Spleen (tissue), 13 donors: ENCODE results near the gene SSRP1. TPM values are rescaled to one million over a fixed set of nuclear protein-coding genes. Genes with fewer than 3 reads are reported as not detected.

Experiments
- DNase-seq: peaks from one replicate; pipeline ENCODE4 v3.0.0-alpha.2; 2020
- H3K27ac ChIP-seq, 8 donors: fragments of 200-600 bp; sonication (generic) in 7 of 8; 1 replicate in 4 of 8; 2 replicates in 4 of 8; pipeline versions ENCODE4 v1.5.0 to v1.8.0; 2016 to 2021; ENCODE audit warnings: inconsistent platforms in 4 of 8, mild to moderate bottlenecking in 4 of 8, moderate library complexity in 1 of 8
- H3K27me3 ChIP-seq, 7 donors: fragments of 200-600 bp; sonication (generic) in 6 of 7; replicated peaks in 1 of 7; 1 replicate in 4 of 7; 2 replicates in 3 of 7; pipeline versions ENCODE4 v1.5.0 to v1.8.0; 2016 to 2021; ENCODE audit warnings: inconsistent platforms in 3 of 7, mild to moderate bottlenecking in 1 of 7
- H3K36me3 ChIP-seq, 6 donors: fragments of 200-600 bp; sonication (generic) in 5 of 6; 1 replicate in 4 of 6; 2 replicates in 2 of 6; pipeline versions ENCODE4 v1.5.0 to v1.8.0; 2016 to 2021; ENCODE audit warnings: inconsistent platforms in 2 of 6
- H3K4me1 ChIP-seq, 6 donors: fragments of 200-600 bp; sonication (generic) in 5 of 6; 1 replicate in 3 of 6; 2 replicates in 3 of 6; pipeline versions ENCODE4 v1.5.0 to v1.8.0; 2016 to 2021; ENCODE audit warnings: inconsistent platforms in 3 of 6
- H3K4me3 ChIP-seq, 8 donors: fragments of 200-600 bp; sonication (generic) in 7 of 8; 1 replicate in 4 of 8; 2 replicates in 4 of 8; pipeline versions ENCODE4 v1.5.0 to v1.8.0; 2016 to 2021; ENCODE audit warnings: inconsistent platforms in 4 of 8, mild to moderate bottlenecking in 4 of 8, moderate library complexity in 2 of 8
- H3K9me3 ChIP-seq, 8 donors: fragments of 200-600 bp; sonication (generic) in 7 of 8; 1 replicate in 4 of 8; 2 replicates in 4 of 8; pipeline versions ENCODE4 v1.5.0 to v1.8.0; 2016 to 2021; ENCODE audit warnings: inconsistent platforms in 4 of 8
- CTCF ChIP-seq, 11 experiments: fragments of 200-600 bp in 7 of 11; fragments of 450-650 bp in 4 of 11; sonication (generic) in 4 of 11; IDR thresholded peaks in 8 of 11; conservative IDR thresholded peaks in 3 of 11; 1 replicate in 7 of 11; 2 replicates in 4 of 11; pipeline versions ENCODE4 v1.4.0 to v1.8.0; 2016 to 2021; ENCODE audit warnings: antibody characterized with exemption in 11 of 11, inconsistent platforms in 4 of 11, mild to moderate bottlenecking in 1 of 11
- POLR2A ChIP-seq, 3 donors: fragments of 450-650 bp; IDR thresholded peaks; one replicate each; pipeline ENCODE4 v1.5.1; 2017; ENCODE audit warnings: antibody characterized with exemption in 3 of 3, mild to moderate bottlenecking in 1 of 3
- POLR2AphosphoS5 ChIP-seq, 3 donors: sonication (generic); formaldehyde crosslinking; IDR thresholded peaks; one replicate each; pipeline ENCODE4 v1.5.1; 2017; ENCODE audit warnings: antibody characterized with exemption in 3 of 3
- WGBS, 5 donors: extraction: QIAGEN DNeasy Blood & Tissue Kit in 3 of 5; methylation state at CpG; one replicate each; pipeline versions ENCODE4 v1.1.5 to v1.1.7; 2013 to 2018; 5-methylcytosine and 5-hydroxymethylcytosine counted together
- intact Hi-C: fragments of 100-400 bp; cut with DNase I; formaldehyde crosslinking; loops from one replicate; pipeline ENCODE4 v1.15.0; 2023; ENCODE audit warnings: low total_unique reads
- long read RNA-seq, 2 donors: transcript quantifications; one replicate each; lab custom pipeline, GENCODE V29; 2026
- polyA plus RNA-seq, 3 donors: library from polyadenylated mRNA; stranded (reverse); fragments of 200-250 nt; gene quantifications; one replicate each; pipeline ENCODE4 v1.2.1, GENCODE V29; 2013
- total RNA-seq, 7 donors: library from RNA; depleted of rRNA in 3 of 7; stranded (reverse); fragments of >200 nt in 3 of 7; fragmentation: NEBNext Ultra II Directional in 4 of 7; extraction: Animal tissue kit (Norgen Biotek cat#: 25700) in 4 of 7; gene quantifications; one replicate each; pipeline versions ENCODE4 v1.1.0 to v1.2.1, GENCODE V29; 2016 to 2021
- donor health status: healthy with polysubstance abuse.
- donor health status: DM: no; HTN: no; CAD: no; lungs with moderate emphysema.
- donor health status: DM: no; HTN: no; CAD: no.
- donor health status: Bipolar disorder and iron deficiency.
- donor health status: healthy.
- donor health status: DM: no; HTN: no; CAD: no.
- donor health status: DM: yes; HTN: yes; CAD: no.

Gene SSRP1
- total RNA-seq (10 to 100 TPM; 41.9 to 67.1 (median 53.1) TPM), polyA plus RNA-seq (10 to 100 TPM; 35.5 to 52.0 (median 42.6) TPM)
- long read RNA-seq, donor 1, transcript SSRP1-201 (17 exons, 2,819 nt), result major isoform, 9 of 41 reads
- long read RNA-seq, donor 1, partial matches to known transcripts, result 32 of 41 reads
- long read RNA-seq, donor 1, other reads (novel, unspliced or antisense), result 0 of 41 reads
- long read RNA-seq, donor 2, partial matches to known transcripts, result 54 of 58 reads
- long read RNA-seq, donor 2, other reads (novel, unspliced or antisense), result 0 of 58 reads

GRCh38 chr11:57335343-57336110 is at the start of gene SSRP1:
Gene SSRP1 (minus strand): TSS chr11:57335892. CDS start chr11:57335121, 771 bp downstream.
- intact Hi-C loops, result no loop called here
- H3K9me3 ChIP-seq, result no peaks in the 10 kb centered on the region
- peak within 1 kb of the TSS; percentile 63 to 97 (median 78) for H3K4me3 ChIP-seq
- H3K27ac ChIP-seq, result peak within 1 kb of the TSS; percentile 76 to 96 (median 90)
- H3K4me1 ChIP-seq, result peaks cover 0 to 35% (median 22%) of the 10 kb centered on the region in 6 donors
- TF ChIP-seq POLR2AphosphoS5 (IDR thresholded peaks at IDR 0.05) (peak; percentile 88 to 92 (median 89)), CTCF (IDR thresholded peaks at IDR 0.05 in 8 of 11, conservative IDR thresholded peaks at IDR 0.05 in 3 of 11) (no peak), POLR2A (IDR thresholded peaks at IDR 0.05) (peak in 1 of 3 donors; percentile 46)
- peaks cover 0 to 40% (median 29%) of the 10 kb centered on the region in 6 donors for H3K36me3 ChIP-seq
- DNase-seq, result peak; percentile 98
- no peaks in the 10 kb centered on the region for H3K27me3 ChIP-seq
- 0 to 1% (median 0%) methylated on average over 22 to 68 of the region's 69 CpGs for WGBS, 5 donors

GRCh38 chr11:57380975-57381374 is 45.3 kb upstream of the SSRP1 start, which contains the start of gene PRG3:
Gene PRG3 (minus strand): TSS chr11:57381150. CDS start chr11:57380708, 442 bp downstream.
- H3K9me3 ChIP-seq, result no peaks in the 10 kb centered on the region
- no peak within 1 kb of the TSS for H3K4me3 ChIP-seq
- intact Hi-C loops, result no loop called here
- TF ChIP-seq CTCF (IDR thresholded peaks at IDR 0.05 in 8 of 11, conservative IDR thresholded peaks at IDR 0.05 in 3 of 11) (no peak), POLR2A (IDR thresholded peaks at IDR 0.05) (no peak)
- H3K36me3 ChIP-seq, result no peaks in the 10 kb centered on the region
- H3K4me1 ChIP-seq, result no peaks in the 10 kb centered on the region
- 83 to 89% (median 85%) methylated on average over 2 of the region's 2 CpGs for WGBS, 5 donors
- peaks cover 0 to 21% (median 0%) of the 10 kb centered on the region in 7 donors for H3K27me3 ChIP-seq
- H3K27ac ChIP-seq, result no peak within 1 kb of the TSS
- no peak for DNase-seq

GRCh38 chr11:57379732-57380131 is 44.0 kb upstream of the SSRP1 start:
- Histone ChIP-seq H3K27me3 (peaks cover 0 to 21% (median 0%) of the 10 kb centered on the region in 7 donors), H3K27ac (no peak overlapping the region), H3K4me1 (no peaks in the 10 kb centered on the region), H3K36me3 (no peaks in the 10 kb centered on the region), H3K4me3 (no peak overlapping the region), H3K9me3 (no peaks in the 10 kb centered on the region)
- DNase-seq, result no peak
- TF ChIP-seq POLR2A (IDR thresholded peaks at IDR 0.05) (no peak), POLR2AphosphoS5 (IDR thresholded peaks at IDR 0.05) (no peak), CTCF (IDR thresholded peaks at IDR 0.05 in 8 of 11, conservative IDR thresholded peaks at IDR 0.05 in 3 of 11) (no peak)
- 30 to 38% (median 32%) methylated on average over 9 to 10 of the region's 10 CpGs for WGBS, 5 donors
- intact Hi-C loops, result no loop called here

GRCh38 chr11:57378186-57378585 is 42.5 kb upstream of the SSRP1 start:
- Histone ChIP-seq H3K4me1 (no peaks in the 10 kb centered on the region), H3K4me3 (no peak overlapping the region), H3K9me3 (no peaks in the 10 kb centered on the region), H3K27ac (no peak overlapping the region), H3K36me3 (no peaks in the 10 kb centered on the region), H3K27me3 (peaks cover 0 to 21% (median 0%) of the 10 kb centered on the region in 7 donors)
- intact Hi-C loops, result no loop called here
- no peak for DNase-seq
- TF ChIP-seq POLR2A (IDR thresholded peaks at IDR 0.05), result no peak
- no peak for TF ChIP-seq POLR2AphosphoS5 (IDR thresholded peaks at IDR 0.05)
- no peak for TF ChIP-seq CTCF (IDR thresholded peaks at IDR 0.05 in 8 of 11, conservative IDR thresholded peaks at IDR 0.05 in 3 of 11)
